IMR-90 (cell line): Measurements from ENCODE around the gene IP6K2. TPM values are rescaled to one million over a fixed set of nuclear protein-coding genes. Genes with fewer than 3 reads are reported as not detected.

ENCODE experiments used
- ATAC-seq: fragments of 200-7000 bp; cut with Tn5 transposase; 2 replicates; pipeline ENCODE4 v1.9.1; 2020; ENCODE audit warnings: low read depth, mild to moderate bottlenecking, moderate library complexity
- BruUV-seq: library from RNA; stranded (reverse); fragments of 400-500 nt; replicated peaks from 2 replicates; lab custom pipeline; 2021; lab: Mats Ljungman, UMichigan
- CTCF ChIA-PET: fragments of 300-600 bp; formaldehyde crosslinking; extraction: SDS; loops from one replicate; lab custom pipeline; 2021; ENCODE audit warnings: antibody characterized with exemption; lab: Yijun Ruan, JAX
- POLR2A ChIA-PET: fragments of 300-600 bp; sonication (Branson Sonifier 250); formaldehyde crosslinking; loops from one replicate; lab custom pipeline; 2022; ENCODE audit warnings: antibody characterized with exemption; ENCODE audit not compliant: unreplicated experiment; lab: Charles Lee
- DNase-seq: peaks from one replicate; pipeline ENCODE4 v3.0.0; 2013
- H2AFZ ChIP-seq: replicated peaks from 2 replicates; pipeline ENCODE3; 2013; ENCODE audit warnings: low read length, mild to moderate bottlenecking; ENCODE audit not compliant: poor library complexity
- H2AK5ac ChIP-seq: 2 replicates; pipeline ENCODE4 v1.6.1; 2013; ENCODE audit warnings: low read depth, low read length, inconsistent platforms
- H2AK9ac ChIP-seq: replicated peaks from 2 replicates; pipeline ENCODE3; 2013; ENCODE audit warnings: mild to moderate bottlenecking, low read depth, low read length, moderate library complexity; ENCODE audit not compliant: poor library complexity
- H2BK120ac ChIP-seq: 2 replicates; pipeline ENCODE4 v1.6.1; 2013; ENCODE audit warnings: low read depth, low read length, inconsistent platforms
- H2BK15ac ChIP-seq: 3 replicates; pipeline ENCODE4 v1.6.1; 2013; ENCODE audit warnings: low read depth, low read length, inconsistent platforms
- H2BK20ac ChIP-seq: 2 replicates; pipeline ENCODE4 v1.6.1; 2013; ENCODE audit warnings: low read depth, mild to moderate bottlenecking, inconsistent platforms, low read length, moderate library complexity
- H2BK5ac ChIP-seq: 2 replicates; pipeline ENCODE4 v1.6.1; 2013; ENCODE audit warnings: mild to moderate bottlenecking, low read depth, low read length, inconsistent platforms; ENCODE audit not compliant: poor library complexity, severe bottlenecking
- H3K14ac ChIP-seq: replicated peaks from 2 replicates; pipeline ENCODE4 v1.6.1; 2013; ENCODE audit warnings: low read depth, low read length, inconsistent platforms
- H3K18ac ChIP-seq: 2 replicates; pipeline ENCODE4 v1.6.1; 2013; ENCODE audit warnings: low read depth, low read length, control low read depth
- H3K23ac ChIP-seq: 2 replicates; pipeline ENCODE4 v1.6.1; 2013; ENCODE audit warnings: low read depth, low read length, inconsistent platforms
- H3K27ac ChIP-seq: 2 replicates; pipeline ENCODE4 v1.5.1; 2013; ENCODE audit warnings: mild to moderate bottlenecking, control low read depth, low read length; ENCODE audit not compliant: insufficient read depth
- H3K27me3 ChIP-seq: 2 replicates; pipeline ENCODE4 v1.6.1; 2013; ENCODE audit warnings: low read length; ENCODE audit not compliant: control insufficient read depth, insufficient read depth
- H3K36me3 ChIP-seq: 2 replicates; pipeline ENCODE4 v1.6.1; 2013; ENCODE audit warnings: low read length, mixed read lengths; ENCODE audit not compliant: control insufficient read depth, insufficient read depth
- H3K4ac ChIP-seq: 2 replicates; pipeline ENCODE4 v1.6.1; 2013; ENCODE audit warnings: low read depth, low read length, inconsistent platforms
- H3K4me1 ChIP-seq: 2 replicates; pipeline ENCODE4 v1.6.1; 2013; ENCODE audit warnings: low read length, mixed read lengths; ENCODE audit not compliant: control insufficient read depth, insufficient read depth
- H3K4me2 ChIP-seq: 2 replicates; pipeline ENCODE4 v1.6.1; 2013; ENCODE audit warnings: low read depth, mild to moderate bottlenecking, control low read depth, low read length, moderate library complexity
- H3K4me3 ChIP-seq: 2 replicates; pipeline ENCODE4 v1.5.1; 2013; ENCODE audit warnings: low read depth, mild to moderate bottlenecking, control low read depth, low read length, moderate library complexity; ENCODE audit not compliant: insufficient read depth
- H3K56ac ChIP-seq: 2 replicates; pipeline ENCODE4 v1.6.1; 2013; ENCODE audit warnings: low read length, inconsistent platforms; ENCODE audit not compliant: insufficient read depth; ENCODE audit errors: extremely low read depth
- H3K79me1 ChIP-seq, 2 experiments: 2 replicates each; pipeline ENCODE4 v1.6.1; 2013; ENCODE audit warnings: low read length in 2 of 2, inconsistent platforms in 1 of 2, low read depth in 1 of 2
- H3K9ac ChIP-seq: 2 replicates; pipeline ENCODE4 v1.6.1; 2013; ENCODE audit warnings: low read depth, low read length, control low read depth
- H3K9me1 ChIP-seq: 2 replicates; pipeline ENCODE4 v1.6.1; 2013; ENCODE audit warnings: low read length, inconsistent platforms; ENCODE audit not compliant: insufficient read depth
- H3K9me3 ChIP-seq: 2 replicates; pipeline ENCODE4 v1.6.1; 2013; ENCODE audit warnings: low read length; ENCODE audit not compliant: control insufficient read depth, insufficient read depth
- H4K20me1 ChIP-seq: 2 replicates; pipeline ENCODE4 v1.6.1; 2013; ENCODE audit warnings: low read length, inconsistent platforms; ENCODE audit not compliant: insufficient read depth
- H4K5ac ChIP-seq: 2 replicates; pipeline ENCODE4 v1.6.1; 2013; ENCODE audit warnings: mild to moderate bottlenecking, low read depth, low read length, control low read depth
- H4K8ac ChIP-seq, 2 experiments: 2 replicates each; pipeline ENCODE4 v1.6.1; 2013; ENCODE audit warnings: low read depth in 2 of 2, low read length in 2 of 2, control low read depth in 1 of 2, inconsistent platforms in 1 of 2
- H4K91ac ChIP-seq: 2 replicates; pipeline ENCODE4 v1.6.1; 2013; ENCODE audit warnings: low read depth, low read length, inconsistent platforms; ENCODE audit not compliant: insufficient read depth
- CEBPB ChIP-seq: IDR thresholded peaks from 2 replicates; pipeline ENCODE4 v1.6.1; 2012; ENCODE audit warnings: low read depth, low read length, improper control_type of control experiment
- CHD1 ChIP-seq: IDR thresholded peaks from 2 replicates; pipeline ENCODE4 v1.6.1; 2012; ENCODE audit warnings: low read depth, low read length, improper control_type of control experiment
- CTCF ChIP-seq: conservative IDR thresholded peaks from 2 replicates; pipeline ENCODE4 v1.5.1; 2012; ENCODE audit warnings: mild to moderate bottlenecking, low read depth, low read length, improper control_type of control experiment
- MAZ ChIP-seq: IDR thresholded peaks from 2 replicates; pipeline ENCODE4 v1.6.1; 2012; ENCODE audit warnings: low read depth, mild to moderate bottlenecking, low read length, improper control_type of control experiment, moderate library complexity, borderline replicate concordance
- NFE2L2 ChIP-seq: fragments of 150-350 bp; IDR thresholded peaks from 2 replicates; pipeline ENCODE4 v1.6.1; 2016; ENCODE audit warnings: low read depth, mild to moderate bottlenecking, low read length
- POLR2A ChIP-seq: IDR thresholded peaks from 2 replicates; pipeline ENCODE4 v1.6.1; 2012; ENCODE audit warnings: mild to moderate bottlenecking, low read depth, low read length
- RCOR1 ChIP-seq: IDR thresholded peaks from 2 replicates; pipeline ENCODE4 v1.6.1; 2012; ENCODE audit warnings: mild to moderate bottlenecking, low read length, improper control_type of control experiment; ENCODE audit not compliant: insufficient replicate concordance
- WGBS, 2 experiments: methylation state at CpG; one replicate each; pipeline versions ENCODE4 v1.1.5 to v1.1.7; 2013; ENCODE audit warnings: missing lambda C conversion rate in 2 of 2; ENCODE audit not compliant: insufficient read length in 1 of 2; ENCODE audit errors: extremely low coverage in 2 of 2; 5-methylcytosine and 5-hydroxymethylcytosine counted together
- dilution Hi-C: fragments of 300-500 bp; cut with HindIII; formaldehyde crosslinking; loops from one replicate; pipeline ENCODE4 v1.14.3; 2018; ENCODE audit warnings: low sequenced_read_pairs; ENCODE audit not compliant: unreplicated experiment
- in situ Hi-C: fragments of 300-500 bp; cut with MboI; formaldehyde crosslinking; loops from 3 replicates; pipeline ENCODE4 v1.14.3; 2019; ENCODE audit warnings: low sequenced_read_pairs, inconsistent platforms, mixed read lengths
- intact Hi-C: fragments of 100-400 bp; cut with micrococcal nuclease; formaldehyde crosslinking; loops from 2 replicates; pipeline ENCODE4 v1.10.0; 2022
- polyA plus RNA-seq, 3 experiments: library from polyadenylated mRNA; depleted of rRNA; stranded (reverse); fragments of >200 nt; gene quantifications; 2 replicates each; pipeline ENCODE4 v1.2.3, GENCODE V29; 2012; ENCODE audit warnings: low replicate concordance in 1 of 3
- total RNA-seq: library from RNA; depleted of rRNA; stranded (reverse); fragments of >200 nt; gene quantifications from 2 replicates; pipeline ENCODE4 v1.2.3, GENCODE V29; 2012

IP6K2 gene
- total and polyA plus RNA-seq, 2 of the 4 experiments (the other 2 are of a cell fraction): 73.7 to 169 TPM

GRCh38 chr3:48678056-48678455 is 39.0 kb downstream of the IP6K2 start:
- H4K91ac ChIP-seq: peak overlapping the region; percentile 75; the same call in 1 of the 2 replicates
- dilution Hi-C loops (no loop called here), in situ Hi-C loops (no loop called here), intact Hi-C loops (loop anchor here (2.0 kb wide), 1 partner anchor 13 kb away; no protein-coding TSS in a partner anchor)
- peak overlapping the region; percentile 88; the same call in 1 of the 2 replicates for H2BK20ac ChIP-seq
- WGBS, 2 experiments: 17% methylated on average over 3 of the region's 4 CpGs; no CpG with 5 or more reads in 1 of the 2 experiments
- peaks cover 0 to 43% of the 10 kb centered on the region in 2 experiments; a peak in 3 of 4 replicates for H3K79me1 ChIP-seq
- H3K27ac ChIP-seq: peak overlapping the region; percentile 86
- peaks cover 16% of the 10 kb centered on the region for H3K4me1 ChIP-seq
- BruUV-seq: no TSS peak
- no peak overlapping the region for H3K4me3 ChIP-seq
- TF ChIP-seq POLR2A: no peak
- TF ChIP-seq RCOR1: no peak
- no peak for TF ChIP-seq CHD1
- peak; percentile 38; the same call in 1 of the 2 replicates for TF ChIP-seq MAZ
- TF ChIP-seq CEBPB: peak; percentile 77
- no peak for TF ChIP-seq NFE2L2
- no peak for TF ChIP-seq CTCF
- 0 out of 2 replicates have a peak overlapping the region, but pooled peaks have one; percentile 49 for H3K23ac ChIP-seq
- no peaks in the 10 kb centered on the region for H3K27me3 ChIP-seq
- H3K4ac ChIP-seq: peak overlapping the region; percentile 80
- ChIA-PET CTCF (interaction anchor here (0.6 to 1.2 kb wide), 2 partner anchors 10 to 26 kb away, joined by 3 read pairs; no protein-coding TSS in a partner anchor), POLR2A (no interaction called here)
- no peaks in the 10 kb centered on the region for H3K9me3 ChIP-seq
- ATAC-seq (peak; percentile 91), DNase-seq (peak; percentile 85)
- peak overlapping the region; percentile 68; the same call in 1 of the 2 replicates for H3K14ac ChIP-seq
- H2AK5ac ChIP-seq: peak overlapping the region; percentile 97
- peak overlapping the region in 1 of 2 experiments; percentile 65; a peak in 2 of 4 replicates for H4K8ac ChIP-seq
- H2AK9ac ChIP-seq: peak overlapping the region; percentile 80
- 0 out of 2 replicates have a peak overlapping the region, but pooled peaks have one; percentile 4 for H3K56ac ChIP-seq
- peaks cover 13% of the 10 kb centered on the region for H4K20me1 ChIP-seq
- H4K5ac ChIP-seq: peak overlapping the region; percentile 32; the same call in 1 of the 2 replicates
- 0 out of 2 replicates have a peak overlapping the region, but pooled peaks have one; percentile 4 for H3K4me2 ChIP-seq
- H3K9ac ChIP-seq: no peak overlapping the region
- H2BK120ac ChIP-seq: peak overlapping the region; percentile 91
- peak overlapping the region; percentile 83 for H2BK5ac ChIP-seq
- H2AFZ ChIP-seq: peak overlapping the region; percentile 19
- peaks cover 39% of the 10 kb centered on the region for H3K9me1 ChIP-seq
- peak overlapping the region; percentile 28; the same call in 1 of the 2 replicates for H3K18ac ChIP-seq
- H3K36me3 ChIP-seq: peaks cover 76% of the 10 kb centered on the region
- H2BK15ac ChIP-seq: peak overlapping the region; percentile 25; the same call in 2 of the 3 replicates
